Measurements from ENCODE around the gene MISFA.
"Not testable (repeated sequence)": the region's sequence is repeated elsewhere in the genome, so short reads cannot be mapped to it uniquely, and the experiment has no call there.

The MISFA gene

GRCh38 chr11:18618342-18619025, 18.9 kb downstream of the MISFA start:
- DNase-seq = peak; percentile 31

GRCh38 chr11:18623707-18624106, 24.1 kb downstream of the MISFA start:
- no peak for DNase-seq

GRCh38 chr11:18624161-18624560, 24.6 kb downstream of the MISFA start:
- DNase-seq = no peak

- DNase-seq = no peak
Measured at GRCh38 chr11:18632841-18633240, 33.3 kb downstream of the MISFA start.

- no peak for DNase-seq
Measured at GRCh38 chr11:18633256-18634139, 33.9 kb downstream of the MISFA start.

- DNase-seq = peak; percentile 99
Measured at GRCh38 chr11:18634140-18635032, 34.8 kb downstream of the MISFA start, which contains the start of gene SPTY2D1. TSS of gene SPTY2D1 (minus strand) at chr11:18634342. CDS start at chr11:18634257, 85 bp downstream.

GRCh38 chr11:18641677-18642076, 42.1 kb downstream of the MISFA start:
- DNase-seq = no peak

- not testable (repeated sequence) for DNase-seq
Measured at GRCh38 chr11:18643034-18643433, 43.4 kb downstream of the MISFA start.

- no peak for DNase-seq
Measured at GRCh38 chr11:18650353-18650752, 50.8 kb downstream of the MISFA start.

GRCh38 chr11:18650859-18651557, 51.4 kb downstream of the MISFA start:
- DNase-seq = peak; percentile 45
